Measurements from ENCODE around the gene LHFPL2.

Gene LHFPL2

DNA sequence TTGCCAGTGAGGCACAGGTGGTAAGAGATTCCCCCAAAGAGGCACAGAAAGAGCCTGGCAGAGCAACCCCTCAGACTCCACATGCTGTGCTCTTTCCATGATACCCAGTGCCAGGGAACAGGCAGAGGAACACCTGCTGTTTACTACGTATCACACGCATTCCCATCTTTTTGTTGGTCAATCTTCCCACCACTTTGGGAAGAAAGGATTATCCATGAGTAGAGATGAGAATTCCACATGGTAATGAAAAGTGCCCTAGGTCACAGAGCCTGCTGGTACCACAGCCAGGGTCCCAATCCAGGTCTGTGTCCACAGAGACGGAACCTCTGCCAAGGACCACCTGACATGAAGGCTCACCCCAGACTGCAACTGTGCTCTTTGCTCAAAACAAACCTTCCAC is 86.6 kb downstream of the LHFPL2 start:
- Histone ChIP-seq H3K4me3 (replicated peaks; ENCODE audit: insufficient read depth, low read length) (no peak overlapping the region), H3K27ac (replicated peaks) (no peak overlapping the region), H3K27me3 (ENCODE audit: insufficient read depth, poor library complexity, severe bottlenecking) (no peaks in the 10 kb centered on the region)
- TF ChIP-seq GABPA (IDR thresholded peaks at IDR 0.05; ENCODE audit: low read depth) (no peak), POLR2AphosphoS5 (IDR thresholded peaks at IDR 0.05; ENCODE audit: low read depth) (no peak), SPI1 (IDR thresholded peaks at IDR 0.05; ENCODE audit: borderline replicate concordance, low read depth) (no peak)
- TF ChIP-seq, protein P1, sequence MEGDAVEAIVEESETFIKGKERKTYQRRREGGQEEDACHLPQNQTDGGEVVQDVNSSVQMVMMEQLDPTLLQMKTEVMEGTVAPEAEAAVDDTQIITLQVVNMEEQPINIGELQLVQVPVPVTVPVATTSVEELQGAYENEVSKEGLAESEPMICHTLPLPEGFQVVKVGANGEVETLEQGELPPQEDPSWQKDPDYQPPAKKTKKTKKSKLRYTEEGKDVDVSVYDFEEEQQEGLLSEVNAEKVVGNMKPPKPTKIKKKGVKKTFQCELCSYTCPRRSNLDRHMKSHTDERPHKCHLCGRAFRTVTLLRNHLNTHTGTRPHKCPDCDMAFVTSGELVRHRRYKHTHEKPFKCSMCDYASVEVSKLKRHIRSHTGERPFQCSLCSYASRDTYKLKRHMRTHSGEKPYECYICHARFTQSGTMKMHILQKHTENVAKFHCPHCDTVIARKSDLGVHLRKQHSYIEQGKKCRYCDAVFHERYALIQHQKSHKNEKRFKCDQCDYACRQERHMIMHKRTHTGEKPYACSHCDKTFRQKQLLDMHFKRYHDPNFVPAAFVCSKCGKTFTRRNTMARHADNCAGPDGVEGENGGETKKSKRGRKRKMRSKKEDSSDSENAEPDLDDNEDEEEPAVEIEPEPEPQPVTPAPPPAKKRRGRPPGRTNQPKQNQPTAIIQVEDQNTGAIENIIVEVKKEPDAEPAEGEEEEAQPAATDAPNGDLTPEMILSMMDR (IDR thresholded peaks at IDR 0.05; ENCODE audit: insufficient read depth, low read length) = no peak
- TF ChIP-seq, protein P2, sequence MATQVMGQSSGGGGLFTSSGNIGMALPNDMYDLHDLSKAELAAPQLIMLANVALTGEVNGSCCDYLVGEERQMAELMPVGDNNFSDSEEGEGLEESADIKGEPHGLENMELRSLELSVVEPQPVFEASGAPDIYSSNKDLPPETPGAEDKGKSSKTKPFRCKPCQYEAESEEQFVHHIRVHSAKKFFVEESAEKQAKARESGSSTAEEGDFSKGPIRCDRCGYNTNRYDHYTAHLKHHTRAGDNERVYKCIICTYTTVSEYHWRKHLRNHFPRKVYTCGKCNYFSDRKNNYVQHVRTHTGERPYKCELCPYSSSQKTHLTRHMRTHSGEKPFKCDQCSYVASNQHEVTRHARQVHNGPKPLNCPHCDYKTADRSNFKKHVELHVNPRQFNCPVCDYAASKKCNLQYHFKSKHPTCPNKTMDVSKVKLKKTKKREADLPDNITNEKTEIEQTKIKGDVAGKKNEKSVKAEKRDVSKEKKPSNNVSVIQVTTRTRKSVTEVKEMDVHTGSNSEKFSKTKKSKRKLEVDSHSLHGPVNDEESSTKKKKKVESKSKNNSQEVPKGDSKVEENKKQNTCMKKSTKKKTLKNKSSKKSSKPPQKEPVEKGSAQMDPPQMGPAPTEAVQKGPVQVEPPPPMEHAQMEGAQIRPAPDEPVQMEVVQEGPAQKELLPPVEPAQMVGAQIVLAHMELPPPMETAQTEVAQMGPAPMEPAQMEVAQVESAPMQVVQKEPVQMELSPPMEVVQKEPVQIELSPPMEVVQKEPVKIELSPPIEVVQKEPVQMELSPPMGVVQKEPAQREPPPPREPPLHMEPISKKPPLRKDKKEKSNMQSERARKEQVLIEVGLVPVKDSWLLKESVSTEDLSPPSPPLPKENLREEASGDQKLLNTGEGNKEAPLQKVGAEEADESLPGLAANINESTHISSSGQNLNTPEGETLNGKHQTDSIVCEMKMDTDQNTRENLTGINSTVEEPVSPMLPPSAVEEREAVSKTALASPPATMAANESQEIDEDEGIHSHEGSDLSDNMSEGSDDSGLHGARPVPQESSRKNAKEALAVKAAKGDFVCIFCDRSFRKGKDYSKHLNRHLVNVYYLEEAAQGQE (IDR thresholded peaks at IDR 0.05; ENCODE audit: insufficient replicate concordance, low read depth) = no peak
- no peak for DNase-seq (ENCODE audit: low read depth in 1 of 2, low spot score in 1 of 2)

DNA sequence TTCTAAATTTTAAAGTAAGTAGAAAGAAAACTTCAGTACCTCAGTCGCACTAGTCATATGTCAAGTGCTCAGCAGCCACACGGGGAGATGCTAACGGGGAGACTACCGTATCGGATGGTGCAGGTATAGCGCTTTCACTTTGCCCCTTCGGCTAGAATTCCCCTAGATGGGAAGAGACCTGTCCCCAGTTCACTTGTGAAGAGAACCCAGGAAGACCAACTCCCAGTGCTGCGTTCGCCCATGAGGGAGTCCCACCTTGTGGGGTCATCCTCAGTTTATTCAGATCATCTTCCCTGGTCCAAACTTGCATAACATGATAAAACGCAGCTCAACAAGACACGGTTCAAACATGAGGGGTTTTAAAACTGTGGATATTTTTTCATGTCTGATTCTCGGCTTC is 87.3 kb downstream of the LHFPL2 start:
- TF ChIP-seq SPI1 (IDR thresholded peaks at IDR 0.05; ENCODE audit: borderline replicate concordance, low read depth) = no peak
- H3K27me3 ChIP-seq (ENCODE audit: insufficient read depth, poor library complexity, severe bottlenecking) = no peaks in the 10 kb centered on the region
- no peak overlapping the region for H3K4me3 ChIP-seq (replicated peaks; ENCODE audit: insufficient read depth, low read length)
- H3K27ac ChIP-seq (replicated peaks) = no peak overlapping the region
- no peak for DNase-seq (ENCODE audit: low read depth in 1 of 2, low spot score in 1 of 2)

DNA sequence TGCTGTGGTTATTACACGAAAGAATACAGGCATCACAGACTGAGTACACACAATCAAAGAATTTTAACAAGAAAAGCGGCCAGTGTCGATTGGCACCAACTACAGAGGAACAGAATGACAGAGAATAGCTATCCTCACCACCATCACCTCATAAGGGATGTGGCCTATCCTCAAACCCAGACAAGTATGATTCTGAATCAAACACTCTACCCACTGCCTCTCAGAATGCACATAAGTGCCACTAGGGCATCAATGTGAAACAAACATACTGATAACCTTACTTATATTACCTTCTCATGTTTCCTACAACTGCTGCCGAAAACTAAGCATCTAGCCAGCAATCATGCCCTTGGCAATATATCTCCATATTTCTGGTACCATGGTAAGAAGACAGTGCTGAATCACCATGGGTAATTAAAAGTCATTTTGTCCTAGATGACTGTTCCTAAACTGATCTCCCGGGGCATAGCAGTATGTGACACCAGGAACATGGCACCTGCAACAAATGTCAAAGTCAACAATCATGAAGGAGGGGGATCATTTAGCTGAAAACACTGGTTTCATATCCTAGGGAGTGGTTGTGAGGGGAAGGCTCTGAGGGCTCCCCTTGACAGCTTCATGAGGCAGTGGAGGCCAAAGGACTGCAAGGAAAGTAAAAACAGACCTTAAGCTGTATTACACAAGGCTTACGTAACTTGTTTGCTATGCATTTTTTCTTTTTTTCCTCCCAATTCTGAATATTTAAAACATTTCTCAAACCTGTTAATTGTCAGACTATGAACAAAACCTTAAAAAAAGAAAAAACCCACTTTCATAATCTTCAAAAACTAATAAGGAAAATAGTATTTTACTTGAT is 88.3 kb downstream of the LHFPL2 start:
- TF ChIP-seq POLR2AphosphoS5 (IDR thresholded peaks at IDR 0.05; ENCODE audit: low read depth) (no peak), GABPA (IDR thresholded peaks at IDR 0.05; ENCODE audit: low read depth) (no peak), SPI1 (IDR thresholded peaks at IDR 0.05; ENCODE audit: borderline replicate concordance, low read depth) (no peak)
- TF ChIP-seq, protein P1 (IDR thresholded peaks at IDR 0.05; ENCODE audit: insufficient read depth, low read length) = no peak
- TF ChIP-seq, protein P2 (IDR thresholded peaks at IDR 0.05; ENCODE audit: insufficient replicate concordance, low read depth) = no peak
- no peaks in the 10 kb centered on the region for H3K27me3 ChIP-seq (ENCODE audit: insufficient read depth, poor library complexity, severe bottlenecking)

DNA sequence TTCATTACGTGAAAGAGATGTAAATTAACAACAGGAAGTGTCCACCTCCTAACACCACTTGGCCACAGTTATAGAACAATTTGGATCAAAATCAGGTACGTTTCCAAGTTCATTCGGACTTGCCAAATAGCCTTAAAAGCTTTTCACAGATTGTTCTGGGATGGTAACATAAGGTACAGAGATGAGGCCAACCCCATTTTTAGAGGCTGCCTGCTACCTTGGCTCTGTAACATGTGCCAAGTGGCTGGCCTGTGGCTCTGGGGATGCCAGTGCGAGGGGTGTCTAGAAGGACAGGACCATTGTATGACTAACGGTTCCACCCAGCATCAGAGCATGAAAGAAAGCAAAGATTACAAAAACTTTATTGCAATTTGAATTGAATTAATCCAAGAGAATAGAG is 91.0 kb downstream of the LHFPL2 start:
- TF ChIP-seq, protein P1 (IDR thresholded peaks at IDR 0.05; ENCODE audit: insufficient read depth, low read length) = no peak
- TF ChIP-seq GABPA (IDR thresholded peaks at IDR 0.05; ENCODE audit: low read depth) (no peak), POLR2AphosphoS5 (IDR thresholded peaks at IDR 0.05; ENCODE audit: low read depth) (no peak), SPI1 (IDR thresholded peaks at IDR 0.05; ENCODE audit: borderline replicate concordance, low read depth) (no peak)
- TF ChIP-seq, protein P2 (IDR thresholded peaks at IDR 0.05; ENCODE audit: insufficient replicate concordance, low read depth) = no peak
- Histone ChIP-seq H3K27ac (replicated peaks) (no peak overlapping the region), H3K4me3 (replicated peaks; ENCODE audit: insufficient read depth, low read length) (no peak overlapping the region), H3K27me3 (ENCODE audit: insufficient read depth, poor library complexity, severe bottlenecking) (no peaks in the 10 kb centered on the region)
- DNase-seq (ENCODE audit: low read depth in 1 of 2, low spot score in 1 of 2) = no peak

More for the DNA sequence above, 88.3 kb downstream of the LHFPL2 start:
- no peak overlapping the region for H3K27ac ChIP-seq (replicated peaks)
- no peak for DNase-seq (ENCODE audit: low read depth in 1 of 2, low spot score in 1 of 2)
- H3K4me3 ChIP-seq (replicated peaks; ENCODE audit: insufficient read depth, low read length) = no peak overlapping the region
